HG03469 (cell line): ENCODE measurements around the gene HSPB1.
"Not testable (repeated sequence)": the region's sequence is repeated elsewhere in the genome, so short reads cannot be mapped to it uniquely, and the experiment has no call there.

ENCODE experiments used
- ATAC-seq: cut with Tn5 transposase; IDR thresholded peaks from one replicate; pipeline ENCODE4 v1.9.1; 2021; ENCODE audit warnings: mild to moderate bottlenecking, moderate library complexity, moderate number of reproducible peaks; ENCODE audit not compliant: unreplicated experiment

The HSPB1 gene

DNA sequence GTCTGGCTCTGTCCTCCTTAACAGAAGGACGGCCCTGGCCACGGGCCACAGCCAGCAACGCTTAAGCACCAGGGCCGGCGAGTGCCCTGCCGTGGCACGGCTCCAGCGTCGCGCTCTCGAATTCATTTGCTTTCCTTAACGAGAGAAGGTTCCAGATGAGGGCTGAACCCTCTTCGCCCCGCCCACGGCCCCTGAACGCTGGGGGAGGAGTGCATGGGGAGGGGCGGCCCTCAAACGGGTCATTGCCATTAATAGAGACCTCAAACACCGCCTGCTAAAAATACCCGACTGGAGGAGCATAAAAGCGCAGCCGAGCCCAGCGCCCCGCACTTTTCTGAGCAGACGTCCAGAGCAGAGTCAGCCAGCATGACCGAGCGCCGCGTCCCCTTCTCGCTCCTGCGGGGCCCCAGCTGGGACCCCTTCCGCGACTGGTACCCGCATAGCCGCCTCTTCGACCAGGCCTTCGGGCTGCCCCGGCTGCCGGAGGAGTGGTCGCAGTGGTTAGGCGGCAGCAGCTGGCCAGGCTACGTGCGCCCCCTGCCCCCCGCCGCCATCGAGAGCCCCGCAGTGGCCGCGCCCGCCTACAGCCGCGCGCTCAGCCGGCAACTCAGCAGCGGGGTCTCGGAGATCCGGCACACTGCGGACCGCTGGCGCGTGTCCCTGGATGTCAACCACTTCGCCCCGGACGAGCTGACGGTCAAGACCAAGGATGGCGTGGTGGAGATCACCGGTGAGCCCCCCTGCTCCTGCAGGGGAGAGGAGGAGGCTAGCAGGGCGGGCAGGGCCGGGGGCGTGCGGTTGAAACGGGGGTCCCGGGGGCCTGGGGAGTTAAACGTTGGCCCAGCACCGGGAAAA lies at the start of gene HSPB1:
TSS of gene HSPB1 (plus strand) at position 327 of the 855 bp plus-strand sequence. CDS start at position 367, 40 bp downstream.
- peak; percentile 57 for ATAC-seq

GRCh38 chr7:76254781-76255180 lies 47.7 kb upstream of the HSPB1 start:
- ATAC-seq, result no peak

GRCh38 chr7:76257973-76258372 lies 44.5 kb upstream of the HSPB1 start:
- no peak for ATAC-seq

GRCh38 chr7:76259124-76260093 lies 43.1 kb upstream of the HSPB1 start:
- no peak for ATAC-seq

- no peak for ATAC-seq
Observed at GRCh38 chr7:76260171-76260703, 42.2 kb upstream of the HSPB1 start.

GRCh38 chr7:76261329-76261728 lies 41.1 kb upstream of the HSPB1 start:
- no peak for ATAC-seq

DNA sequence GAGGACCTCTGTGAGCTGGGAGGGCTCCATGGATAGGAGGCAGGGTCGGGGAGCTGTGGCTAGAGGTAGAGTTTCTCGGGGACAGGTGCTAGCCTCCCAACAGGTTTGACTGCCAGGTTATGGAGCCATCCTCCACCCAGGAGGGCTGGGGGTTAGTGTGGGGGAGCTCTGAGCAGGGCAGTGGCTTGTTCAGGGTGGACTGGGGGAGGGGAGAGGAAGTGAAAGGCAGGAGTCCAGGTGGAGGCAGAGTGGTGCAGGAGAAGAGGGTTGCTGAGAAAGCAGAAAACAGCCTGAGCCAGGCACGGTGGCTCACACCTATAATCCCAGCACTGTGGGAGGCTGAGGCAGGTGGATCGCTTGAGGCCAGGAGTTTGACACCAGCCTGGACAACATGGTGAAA lies 40.5 kb upstream of the HSPB1 start:
- no peak for ATAC-seq

GRCh38 chr7:76262683-76263402 lies 39.6 kb upstream of the HSPB1 start:
- no peak for ATAC-seq

GRCh38 chr7:76265299-76265698 lies 37.2 kb upstream of the HSPB1 start:
- no peak for ATAC-seq

- ATAC-seq, result no peak
Observed at GRCh38 chr7:76267107-76267893, 35.2 kb upstream of the HSPB1 start.

DNA sequence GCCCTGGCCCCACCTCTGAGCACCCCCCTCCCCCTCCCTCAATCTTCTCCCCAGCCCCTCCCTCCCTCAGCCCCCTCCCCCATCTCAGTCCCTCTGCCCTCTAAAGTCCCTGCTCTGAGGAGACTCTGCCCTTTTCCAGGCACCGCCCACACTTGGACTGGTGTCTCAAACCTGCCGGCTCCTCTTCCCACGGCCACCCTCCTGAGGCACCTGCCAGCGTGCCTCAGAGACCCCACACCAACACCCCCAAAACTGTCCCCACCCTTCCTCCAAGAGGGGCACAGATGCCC lies 34.6 kb upstream of the HSPB1 start:
- ATAC-seq, result no peak

- no peak for ATAC-seq
Observed at GRCh38 chr7:76268376-76268775, 34.1 kb upstream of the HSPB1 start.

GRCh38 chr7:76269895-76270294 lies 32.6 kb upstream of the HSPB1 start:
- no peak for ATAC-seq

GRCh38 chr7:76271384-76271783 lies 31.1 kb upstream of the HSPB1 start:
- not testable (repeated sequence) for ATAC-seq

DNA sequence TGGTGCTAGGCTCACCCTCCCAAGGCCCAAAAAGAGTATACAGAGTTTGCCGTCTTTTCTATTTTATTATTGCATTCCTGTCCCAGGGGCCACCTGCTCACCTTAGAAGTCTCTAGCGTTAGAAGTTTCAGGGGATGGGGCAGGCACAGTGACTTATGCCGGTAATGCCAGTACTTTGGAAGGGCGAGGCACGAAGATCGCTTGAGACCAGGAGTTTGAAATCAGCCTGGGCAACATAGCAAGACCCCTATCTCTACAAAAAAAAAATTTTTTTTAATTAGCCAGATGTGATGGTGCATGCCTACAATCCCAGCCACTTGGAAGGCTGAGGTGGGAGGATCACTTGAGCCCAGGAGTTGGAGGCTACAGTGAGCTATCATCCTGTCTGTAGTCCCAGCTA lies 30.3 kb upstream of the HSPB1 start:
- no peak for ATAC-seq

DNA sequence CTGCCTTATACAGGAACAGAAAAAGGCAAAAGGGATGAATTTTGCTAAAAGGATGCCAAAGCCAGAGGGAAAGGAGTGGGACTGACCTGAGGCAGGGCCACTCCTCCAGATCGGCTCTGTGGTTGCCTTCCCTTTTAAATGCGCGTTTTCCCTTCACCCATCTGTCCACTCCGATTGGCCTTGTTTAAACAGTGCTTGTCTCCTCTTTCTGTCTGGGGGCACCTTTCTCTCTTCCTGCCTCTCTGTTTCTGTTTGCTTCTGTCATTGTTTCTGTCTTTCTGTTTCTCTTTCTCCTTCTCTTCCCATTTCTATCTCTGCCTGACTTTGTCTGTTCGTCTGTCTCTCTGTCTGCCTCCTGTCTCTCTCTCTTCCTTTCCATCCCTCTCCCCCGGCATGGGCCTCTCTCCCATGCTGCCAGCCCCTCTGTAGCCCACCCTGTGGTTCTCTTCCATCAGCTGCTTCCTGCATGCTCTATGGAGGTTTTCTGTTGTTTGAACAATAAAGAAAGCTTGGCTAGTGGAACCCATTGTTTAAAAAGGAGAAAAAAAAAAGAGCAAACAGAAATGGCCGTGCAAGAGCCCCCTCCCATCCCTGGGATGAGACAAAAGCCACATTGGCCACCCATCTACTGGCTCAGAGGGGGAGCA lies 29.5 kb upstream of the HSPB1 start:
- ATAC-seq, result no peak

- no peak for ATAC-seq
Observed at GRCh38 chr7:76273503-76273902, 29.0 kb upstream of the HSPB1 start.

GRCh38 chr7:76278540-76278939 lies 23.9 kb upstream of the HSPB1 start:
- ATAC-seq, result no peak

DNA sequence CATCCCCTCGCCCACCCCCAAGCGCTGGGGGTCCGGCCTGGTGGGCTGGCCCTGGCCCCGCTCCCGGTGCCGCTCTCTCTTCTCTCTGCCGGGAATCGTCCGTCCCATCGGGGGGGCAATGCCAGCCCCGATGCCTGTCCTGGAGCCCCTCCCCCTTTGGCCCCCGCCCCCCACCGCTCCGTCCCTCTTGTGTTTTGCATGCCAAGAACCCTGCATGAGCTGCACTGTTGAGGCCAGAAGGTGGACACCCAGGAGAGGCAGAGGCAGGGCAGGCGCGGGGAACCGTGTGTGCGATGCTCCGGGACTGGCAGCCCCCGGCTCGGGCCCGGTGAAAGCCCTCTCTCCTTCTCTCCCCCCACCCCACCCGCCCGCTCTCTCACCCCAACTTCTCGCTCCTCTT lies 22.1 kb upstream of the HSPB1 start:
- no peak for ATAC-seq
